ENCODE results near the gene AP3S2. TPM values are rescaled to one million over a fixed set of nuclear protein-coding genes. Genes with fewer than 3 reads are reported as not detected.

AP3S2 gene
- total and polyA plus RNA-seq, 2 of the 13 experiments (the other 11 are each of a cell fraction or from before 2014, with no cell fraction given), result 17.6 to 44.4 TPM

GRCh38 chr15:89809093-89809786 lies 84.6 kb downstream of the AP3S2 start (continued):
- TF ChIP-seq PHF8 (CRISPR knock-in tag; IDR thresholded peaks at IDR 0.05) (peak; percentile 37), CCAR2 (optimal IDR thresholded peaks at IDR 0.05; ENCODE audit: low read depth, low read length) (no peak), TCF12 (IDR thresholded peaks at IDR 0.05) (no peak), TCF12 (CRISPR knock-in tag; IDR thresholded peaks at IDR 0.05) (no peak), ZNF431 (CRISPR knock-in tag; IDR thresholded peaks at IDR 0.05; ENCODE audit: borderline replicate concordance, low read depth) (0 out of 2 replicates have a peak, but pooled peaks have one; percentile 42), PAX8 (CRISPR knock-in tag; IDR thresholded peaks at IDR 0.05; ENCODE audit: borderline replicate concordance) (0 out of 2 replicates have a peak, but pooled peaks have one; percentile 44), HNF4A (CRISPR knock-in tag; IDR thresholded peaks at IDR 0.05) (peak; percentile 75), RXRA (CRISPR knock-in tag; IDR thresholded peaks at IDR 0.05) (peak; percentile 28; the same call in 1 of the 2 replicates), FOXA1 (IDR thresholded peaks at IDR 0.05) (no peak), FOXA1 (CRISPR knock-in tag; IDR thresholded peaks at IDR 0.05) (peak; percentile 89), AGO2 (optimal IDR thresholded peaks at IDR 0.05; ENCODE audit: low read depth, low read length) (peak; percentile 57), RBM22 (optimal IDR thresholded peaks at IDR 0.05; ENCODE audit: low read length) (peak; percentile 47), ZBTB33 (CRISPR knock-in tag; IDR thresholded peaks at IDR 0.05) (no peak), ZNF317 (CRISPR knock-in tag; IDR thresholded peaks at IDR 0.05) (peak; percentile 27; the same call in 1 of the 2 replicates), ZNF704 (CRISPR knock-in tag; IDR thresholded peaks at IDR 0.05; ENCODE audit: borderline replicate concordance) (no peak), ZBTB20 (CRISPR knock-in tag; IDR thresholded peaks at IDR 0.05; ENCODE audit: borderline replicate concordance, low read depth) (peak; percentile 80; the same call in 1 of the 2 replicates), DR1 (CRISPR knock-in tag; IDR thresholded peaks at IDR 0.05) (peak; percentile 31; the same call in 1 of the 2 replicates), ZNF768 (CRISPR knock-in tag; IDR thresholded peaks at IDR 0.05) (peak; percentile 86; the same call in 1 of the 2 replicates), ATF1 (CRISPR knock-in tag; IDR thresholded peaks at IDR 0.05) (peak; percentile 29; the same call in 1 of the 2 replicates), ELF4 (CRISPR knock-in tag; IDR thresholded peaks at IDR 0.05; ENCODE audit: borderline replicate concordance) (0 out of 2 replicates have a peak, but pooled peaks have one; percentile 46), ZNF816 (CRISPR knock-in tag; IDR thresholded peaks at IDR 0.05; ENCODE audit: borderline replicate concordance) (no peak), ZNF296 (CRISPR knock-in tag; conservative IDR thresholded peaks at IDR 0.05) (0 out of 2 replicates have a peak, but pooled peaks have one; percentile 60), ERF (CRISPR knock-in tag; IDR thresholded peaks at IDR 0.05) (peak; percentile 92), SETDB1 (CRISPR knock-in tag; IDR thresholded peaks at IDR 0.05; ENCODE audit: borderline replicate concordance) (no peak), ISL2 (CRISPR knock-in tag; IDR thresholded peaks at IDR 0.05) (peak; percentile 84), KDM6A (CRISPR knock-in tag; IDR thresholded peaks at IDR 0.05; ENCODE audit: low read depth) (peak; percentile 85)
- TF ChIP-seq, protein P1, sequence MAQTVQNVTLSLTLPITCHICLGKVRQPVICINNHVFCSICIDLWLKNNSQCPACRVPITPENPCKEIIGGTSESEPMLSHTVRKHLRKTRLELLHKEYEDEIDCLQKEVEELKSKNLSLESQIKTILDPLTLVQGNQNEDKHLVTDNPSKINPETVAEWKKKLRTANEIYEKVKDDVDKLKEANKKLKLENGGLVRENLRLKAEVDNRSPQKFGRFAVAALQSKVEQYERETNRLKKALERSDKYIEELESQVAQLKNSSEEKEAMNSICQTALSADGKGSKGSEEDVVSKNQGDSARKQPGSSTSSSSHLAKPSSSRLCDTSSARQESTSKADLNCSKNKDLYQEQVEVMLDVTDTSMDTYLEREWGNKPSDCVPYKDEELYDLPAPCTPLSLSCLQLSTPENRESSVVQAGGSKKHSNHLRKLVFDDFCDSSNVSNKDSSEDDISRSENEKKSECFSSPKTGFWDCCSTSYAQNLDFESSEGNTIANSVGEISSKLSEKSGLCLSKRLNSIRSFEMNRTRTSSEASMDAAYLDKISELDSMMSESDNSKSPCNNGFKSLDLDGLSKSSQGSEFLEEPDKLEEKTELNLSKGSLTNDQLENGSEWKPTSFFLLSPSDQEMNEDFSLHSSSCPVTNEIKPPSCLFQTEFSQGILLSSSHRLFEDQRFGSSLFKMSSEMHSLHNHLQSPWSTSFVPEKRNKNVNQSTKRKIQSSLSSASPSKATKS (CRISPR knock-in tag; IDR thresholded peaks at IDR 0.05), result no peak

Data from HepG2 (cell line).